GM12875 (cell line): ENCODE measurements around the gene APLF.
"Not testable (repeated sequence)": the region's sequence is repeated elsewhere in the genome, so short reads cannot be mapped to it uniquely, and the experiment has no call there.

ENCODE experiments used
- H3K4me3 ChIP-seq: one replicate; pipeline ENCODE4 v1.5.1; 2011; ENCODE audit warnings: low read depth, low read length, control low read depth
- CTCF ChIP-seq: IDR thresholded peaks from 2 replicates; pipeline ENCODE4 v1.5.1; 2011; ENCODE audit warnings: low read depth, mild to moderate bottlenecking, control low read depth, inconsistent platforms, low read length, moderate library complexity, borderline replicate concordance; ENCODE audit not compliant: insufficient read depth

The APLF gene

GRCh38 chr2:68589963-68590362, 122.6 kb downstream of the APLF start:
- H3K4me3 ChIP-seq = no peak overlapping the region
- TF ChIP-seq CTCF = no peak

- no peak for TF ChIP-seq CTCF
- H3K4me3 ChIP-seq = no peak overlapping the region
Measured at GRCh38 chr2:68590702-68591101, 123.3 kb downstream of the APLF start.

GRCh38 chr2:68591225-68591624, 123.8 kb downstream of the APLF start:
- H3K4me3 ChIP-seq = no peak overlapping the region
- no peak for TF ChIP-seq CTCF

GRCh38 chr2:68594041-68594440, 126.7 kb downstream of the APLF start:
- no peak for TF ChIP-seq CTCF
- H3K4me3 ChIP-seq = no peak overlapping the region

- peak; percentile 83 for TF ChIP-seq CTCF
- no peak overlapping the region for H3K4me3 ChIP-seq
Measured at GRCh38 chr2:68594674-68595492, 127.5 kb downstream of the APLF start.

- not testable (repeated sequence) for H3K4me3 ChIP-seq
Measured at GRCh38 chr2:68595493-68595785, 128.1 kb downstream of the APLF start.

GRCh38 chr2:68600495-68600894, 133.1 kb downstream of the APLF start:
- H3K4me3 ChIP-seq = not testable (repeated sequence)

- H3K4me3 ChIP-seq = no peak overlapping the region
- no peak for TF ChIP-seq CTCF
Measured at GRCh38 chr2:68603059-68603458, 135.7 kb downstream of the APLF start.
